22Rv1 (cell line): ENCODE data around the gene NDST3.

Experiments
- H3K27ac ChIP-seq: fragments of 450-650 bp; 2 replicates; pipeline ENCODE4 v1.5.1; 2017
- CTCF ChIP-seq: fragments of 450-650 bp; IDR thresholded peaks from 2 replicates; pipeline ENCODE4 v1.5.1; 2017; ENCODE audit warnings: mild to moderate bottlenecking
- ZFX ChIP-seq: fragments of 450-650 bp; IDR thresholded peaks from 2 replicates; pipeline ENCODE4 v1.6.1; 2017; ENCODE audit warnings: antibody characterized with exemption, borderline replicate concordance

Gene NDST3

GRCh38 chr4:118034053-118034785, at the start of gene NDST3:
TSS of gene NDST3 (plus strand) at chr4:118034486. CDS start at chr4:118053911, 19,425 bp downstream.
- TF ChIP-seq CTCF, result peak; percentile 89
- no peak for TF ChIP-seq ZFX
- H3K27ac ChIP-seq, result peak within 1 kb of the TSS; percentile 55

GRCh38 chr4:117986321-117986720, 48.0 kb upstream of the NDST3 start:
- no peak overlapping the region for H3K27ac ChIP-seq
- TF ChIP-seq CTCF (no peak), ZFX (no peak)

GRCh38 chr4:117987464-117987863, 46.8 kb upstream of the NDST3 start:
- no peak for TF ChIP-seq CTCF
- no peak for TF ChIP-seq ZFX
- H3K27ac ChIP-seq, result no peak overlapping the region

GRCh38 chr4:117996891-117997290, 37.4 kb upstream of the NDST3 start:
- no peak for TF ChIP-seq CTCF
- TF ChIP-seq ZFX, result no peak
- H3K27ac ChIP-seq, result no peak overlapping the region

- H3K27ac ChIP-seq, result no peak overlapping the region
- no peak for TF ChIP-seq ZFX
- no peak for TF ChIP-seq CTCF
Measured at GRCh38 chr4:118004088-118004487, 30.2 kb upstream of the NDST3 start.

- no peak for TF ChIP-seq CTCF
- no peak for TF ChIP-seq ZFX
- H3K27ac ChIP-seq, result no peak overlapping the region
Measured at GRCh38 chr4:118005883-118006282, 28.4 kb upstream of the NDST3 start.

GRCh38 chr4:118012142-118012541, 22.1 kb upstream of the NDST3 start:
- TF ChIP-seq CTCF, result peak; percentile 38
- TF ChIP-seq ZFX, result no peak
- H3K27ac ChIP-seq, result no peak overlapping the region
